HL-60/S4 treated with phorbol 12-myristate 13-acetate at 8.2 ng/mL for 4 days and 3 days (cell line): ENCODE results near the gene SH3RF3.
"Not testable (repeated sequence)": the region's sequence is repeated elsewhere in the genome, so short reads cannot be mapped to it uniquely, and the experiment has no call there.

Experiments
- in situ Hi-C: fragments of 300-500 bp; cut with MboI; formaldehyde crosslinking; loops from 2 replicates; pipeline ENCODE4 v1.15.0; 2022; ENCODE audit warnings: low sequenced_read_pairs

The SH3RF3 gene

GRCh38 chr2:109210431-109211200 is 81.6 kb downstream of the SH3RF3 start:
- in situ Hi-C loops = no loop called here

- in situ Hi-C loops = no loop called here
Measured at GRCh38 chr2:109211315-109211714, 82.3 kb downstream of the SH3RF3 start.

- in situ Hi-C loops = no loop called here
Measured at GRCh38 chr2:109212836-109213563, 84.0 kb downstream of the SH3RF3 start.

- in situ Hi-C loops = no loop called here
Measured at GRCh38 chr2:109213646-109214433, 84.8 kb downstream of the SH3RF3 start.

GRCh38 chr2:109214651-109215371 is 85.8 kb downstream of the SH3RF3 start:
- in situ Hi-C loops = no loop called here

- in situ Hi-C loops = no loop called here
Measured at GRCh38 chr2:109215866-109216265, 86.9 kb downstream of the SH3RF3 start.

GRCh38 chr2:109216332-109216731 is 87.3 kb downstream of the SH3RF3 start:
- in situ Hi-C loops = no loop called here

GRCh38 chr2:109217362-109218086 is 88.5 kb downstream of the SH3RF3 start:
- in situ Hi-C loops = no loop called here

- in situ Hi-C loops = no loop called here
Measured at GRCh38 chr2:109218087-109218791, 89.2 kb downstream of the SH3RF3 start.

- in situ Hi-C loops = no loop called here
Measured at GRCh38 chr2:109218792-109219126, 89.8 kb downstream of the SH3RF3 start.

GRCh38 chr2:109220860-109221259 is 91.9 kb downstream of the SH3RF3 start:
- in situ Hi-C loops = no loop called here

- in situ Hi-C loops = not testable (repeated sequence)
Measured at GRCh38 chr2:109221316-109221715, 92.3 kb downstream of the SH3RF3 start.

- in situ Hi-C loops = no loop called here
Measured at GRCh38 chr2:109222422-109222821, 93.4 kb downstream of the SH3RF3 start.

- in situ Hi-C loops = no loop called here
Measured at GRCh38 chr2:109222825-109223471, 93.9 kb downstream of the SH3RF3 start.

- in situ Hi-C loops = no loop called here
Measured at GRCh38 chr2:109223490-109223889, 94.5 kb downstream of the SH3RF3 start.

- in situ Hi-C loops = not testable (repeated sequence)
Measured at GRCh38 chr2:109224341-109224740, 95.3 kb downstream of the SH3RF3 start.

GRCh38 chr2:109225170-109225782 is 96.3 kb downstream of the SH3RF3 start:
- in situ Hi-C loops = no loop called here

- in situ Hi-C loops = no loop called here
Measured at GRCh38 chr2:109226128-109226527, 97.1 kb downstream of the SH3RF3 start.

- in situ Hi-C loops = no loop called here
Measured at GRCh38 chr2:109226622-109227021, 97.6 kb downstream of the SH3RF3 start.
